AG04450 (cell line): Measurements from ENCODE around the gene TMEM88. TPM values are rescaled to one million over a fixed set of nuclear protein-coding genes. Genes with fewer than 3 reads are reported as not detected.

ENCODE experiments used
- CTCF ChIA-PET: fragments of 300-600, 350-600 bp; formaldehyde crosslinking; extraction: SDS; loops from one replicate; lab custom pipeline; 2022; ENCODE audit warnings: antibody characterized with exemption, inconsistent platforms; lab: Charles Lee
- POLR2A ChIA-PET: fragments of 350-600 bp; formaldehyde crosslinking; extraction: SDS; loops from one replicate; lab custom pipeline; 2021; ENCODE audit warnings: antibody characterized with exemption, inconsistent platforms; lab: Yijun Ruan, JAX
- DNase-seq: peaks from one replicate; pipeline ENCODE4 v3.0.0-alpha.2; 2011; ENCODE audit warnings: low read depth, low spot score
- H3K27ac ChIP-seq: one replicate; pipeline ENCODE4 v1.5.1; 2012; ENCODE audit warnings: low read depth, low read length, control low read depth
- H3K27me3 ChIP-seq: one replicate; pipeline ENCODE4 v1.6.0; 2012; ENCODE audit warnings: low read length; ENCODE audit not compliant: control insufficient read depth, insufficient read depth
- H3K4me3 ChIP-seq: 2 replicates; pipeline ENCODE4 v1.5.1; 2011; ENCODE audit warnings: mild to moderate bottlenecking, low read depth, low read length, control low read depth
- H3K9me3 ChIP-seq: 2 replicates; pipeline ENCODE4 v1.5.1; 2012; ENCODE audit warnings: low read length; ENCODE audit not compliant: control insufficient read depth, insufficient read depth
- CTCF ChIP-seq: IDR thresholded peaks from 2 replicates; pipeline ENCODE4 v1.5.1; 2011; ENCODE audit warnings: low read depth, low read length, control low read depth, inconsistent platforms
- polyA plus RNA-seq: library from polyadenylated mRNA; depleted of rRNA; stranded (reverse); fragments of >200 nt; gene quantifications from 2 replicates; pipeline ENCODE4 v1.2.3, GENCODE V29; 2011

The TMEM88 gene
- polyA plus RNA-seq, 1 experiment: 0.29 TPM

GRCh38 chr17:7846063-7846735 is 8.7 kb upstream of the TMEM88 start:
- ChIA-PET CTCF (no interaction called here), POLR2A (no interaction called here)
- no peak for TF ChIP-seq CTCF

GRCh38 chr17:7846765-7847661 is 7.9 kb upstream of the TMEM88 start:
- H3K9me3 ChIP-seq: peaks cover 4% of the 10 kb centered on the region; the same call in 1 of the 2 replicates
- DNase-seq: no peak
- no peak overlapping the region for H3K27ac ChIP-seq
- no peaks in the 10 kb centered on the region for H3K27me3 ChIP-seq
- ChIA-PET CTCF (no interaction called here), POLR2A (interaction anchor here (0.6 kb wide), 1 partner anchor 10 kb away, joined by 3 read pairs; the partner anchor contains the start of gene NAA38)
- H3K4me3 ChIP-seq: no peak overlapping the region
- no peak for TF ChIP-seq CTCF

More at GRCh38 chr17:7846063-7846735, 8.7 kb upstream of the TMEM88 start:
- no peak for DNase-seq
- no peak overlapping the region for H3K4me3 ChIP-seq
- H3K9me3 ChIP-seq: peaks cover 4% of the 10 kb centered on the region; the same call in 1 of the 2 replicates
- H3K27me3 ChIP-seq: no peaks in the 10 kb centered on the region
- H3K27ac ChIP-seq: no peak overlapping the region

GRCh38 chr17:7848131-7848579 is 6.7 kb upstream of the TMEM88 start:
- TF ChIP-seq CTCF: no peak
- Histone ChIP-seq H3K9me3 (peaks cover 4% of the 10 kb centered on the region; the same call in 1 of the 2 replicates), H3K27me3 (no peaks in the 10 kb centered on the region), H3K4me3 (no peak overlapping the region), H3K27ac (no peak overlapping the region)
- CTCF ChIA-PET: interaction anchor here (0.7 kb wide), 1 partner anchor 16 kb away, joined by 3 read pairs; no protein-coding TSS in a partner anchor
- POLR2A ChIA-PET: no interaction called here
- DNase-seq: no peak

GRCh38 chr17:7848739-7849129 is 6.1 kb upstream of the TMEM88 start:
- no peak for TF ChIP-seq CTCF
- peaks cover 4% of the 10 kb centered on the region; the same call in 1 of the 2 replicates for H3K9me3 ChIP-seq
- ChIA-PET POLR2A (interaction anchor here (0.6 kb wide), 1 partner anchor 275 kb away, joined by 3 read pairs; no protein-coding TSS in a partner anchor), CTCF (interaction anchor here (0.7 kb wide), 1 partner anchor 16 kb away, joined by 3 read pairs; no protein-coding TSS in a partner anchor)
- no peak overlapping the region for H3K4me3 ChIP-seq
- no peaks in the 10 kb centered on the region for H3K27me3 ChIP-seq
- no peak overlapping the region for H3K27ac ChIP-seq
- DNase-seq: no peak
